Fibroblast of villous mesenchyme (primary cell): Measurements from ENCODE around the gene TUBA8. TPM values are rescaled to one million over a fixed set of nuclear protein-coding genes. Genes with fewer than 3 reads are reported as not detected.
"Not testable (repeated sequence)": the region's sequence is repeated elsewhere in the genome, so short reads cannot be mapped to it uniquely, and the experiment has no call there.

Experiments
- DNase-seq: peaks from one replicate; pipeline ENCODE4 v3.0.0-alpha.2; 2010; ENCODE audit warnings: low read depth
- H3K4me3 ChIP-seq: 2 replicates; pipeline ENCODE4 v1.5.1; 2011; ENCODE audit warnings: low read depth, mild to moderate bottlenecking, low read length
- total RNA-seq: library from RNA; depleted of rRNA; stranded (reverse); fragments of >200 nt; gene quantifications from 2 replicates; pipeline ENCODE4 v1.2.3, GENCODE V29; 2012
- TF ChIP-seq, protein P1 (sequence below): IDR thresholded peaks from 2 replicates; pipeline ENCODE4 v1.5.1; 2012; ENCODE audit warnings: low read depth, mild to moderate bottlenecking, low read length; ENCODE audit not compliant: insufficient read depth

Gene TUBA8
- total RNA-seq, result under 0.01 and 0.32 TPM in 2 replicates

DNA sequence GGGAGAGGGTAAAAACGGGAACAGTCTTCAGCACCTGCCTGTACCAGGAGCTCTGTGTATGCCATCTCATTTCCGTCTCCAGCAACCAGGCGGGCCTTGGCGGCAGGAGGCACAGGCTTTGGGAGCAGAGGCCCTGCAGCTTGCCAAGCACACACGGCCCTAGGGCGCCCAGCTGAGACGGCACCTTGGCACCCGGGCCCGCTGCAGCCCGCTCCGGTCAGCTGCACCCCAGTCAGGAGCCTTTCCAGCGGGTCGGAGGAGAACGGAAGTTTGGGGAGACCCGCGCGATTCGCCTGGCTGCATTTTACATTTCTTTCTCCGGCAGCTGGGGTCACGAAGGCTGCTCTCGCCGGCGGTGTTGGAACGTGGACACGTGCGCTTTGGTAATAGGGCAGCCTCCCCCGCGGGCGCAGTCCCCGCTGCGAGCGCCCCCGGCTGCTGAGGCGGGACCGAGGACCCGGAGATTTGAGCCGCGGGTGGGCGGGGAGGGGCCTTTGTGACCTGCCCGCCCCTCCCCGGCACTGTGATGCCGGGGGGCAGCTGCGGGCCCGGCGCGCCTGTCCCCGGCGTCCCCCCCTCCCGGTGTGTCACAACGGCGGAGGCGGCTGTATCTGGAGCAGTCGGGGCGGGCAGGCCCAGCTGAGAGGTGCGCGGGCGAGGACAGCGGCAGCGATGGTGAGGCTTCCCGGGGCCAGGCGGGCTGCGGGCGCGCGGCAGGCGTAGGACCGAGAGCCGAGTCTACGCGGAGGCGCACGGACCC, at the start of gene TUBA8:
Gene TUBA8 (plus strand): TSS at position 616 of the 760 bp plus-strand sequence. CDS start 57 bp downstream, at position 673.
- H3K4me3 ChIP-seq, result peak within 1 kb of the TSS; percentile 41
- peak; percentile 33 for DNase-seq
- TF ChIP-seq, protein P1, sequence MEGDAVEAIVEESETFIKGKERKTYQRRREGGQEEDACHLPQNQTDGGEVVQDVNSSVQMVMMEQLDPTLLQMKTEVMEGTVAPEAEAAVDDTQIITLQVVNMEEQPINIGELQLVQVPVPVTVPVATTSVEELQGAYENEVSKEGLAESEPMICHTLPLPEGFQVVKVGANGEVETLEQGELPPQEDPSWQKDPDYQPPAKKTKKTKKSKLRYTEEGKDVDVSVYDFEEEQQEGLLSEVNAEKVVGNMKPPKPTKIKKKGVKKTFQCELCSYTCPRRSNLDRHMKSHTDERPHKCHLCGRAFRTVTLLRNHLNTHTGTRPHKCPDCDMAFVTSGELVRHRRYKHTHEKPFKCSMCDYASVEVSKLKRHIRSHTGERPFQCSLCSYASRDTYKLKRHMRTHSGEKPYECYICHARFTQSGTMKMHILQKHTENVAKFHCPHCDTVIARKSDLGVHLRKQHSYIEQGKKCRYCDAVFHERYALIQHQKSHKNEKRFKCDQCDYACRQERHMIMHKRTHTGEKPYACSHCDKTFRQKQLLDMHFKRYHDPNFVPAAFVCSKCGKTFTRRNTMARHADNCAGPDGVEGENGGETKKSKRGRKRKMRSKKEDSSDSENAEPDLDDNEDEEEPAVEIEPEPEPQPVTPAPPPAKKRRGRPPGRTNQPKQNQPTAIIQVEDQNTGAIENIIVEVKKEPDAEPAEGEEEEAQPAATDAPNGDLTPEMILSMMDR, result no peak

DNA sequence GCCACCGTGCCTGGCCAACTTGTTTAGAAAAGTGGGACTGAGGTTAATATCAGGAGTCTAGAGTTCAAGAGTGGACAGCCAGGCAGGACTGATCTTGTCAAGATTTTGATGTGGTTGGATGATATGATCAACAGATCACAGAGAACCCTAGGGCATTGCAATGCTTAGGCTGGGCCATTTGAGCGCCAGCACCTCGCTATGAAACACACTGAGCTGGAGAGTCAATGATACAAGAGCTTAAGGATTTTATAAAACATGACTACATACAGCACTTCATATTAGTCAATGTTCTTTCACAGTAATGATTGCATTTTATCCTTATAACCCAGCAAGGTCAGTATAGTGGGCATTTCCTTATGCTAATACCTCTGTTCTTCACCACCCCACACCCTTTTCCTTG, 48.2 kb upstream of the TUBA8 start:
- TF ChIP-seq, protein P1, result no peak
- no peak for DNase-seq

DNA sequence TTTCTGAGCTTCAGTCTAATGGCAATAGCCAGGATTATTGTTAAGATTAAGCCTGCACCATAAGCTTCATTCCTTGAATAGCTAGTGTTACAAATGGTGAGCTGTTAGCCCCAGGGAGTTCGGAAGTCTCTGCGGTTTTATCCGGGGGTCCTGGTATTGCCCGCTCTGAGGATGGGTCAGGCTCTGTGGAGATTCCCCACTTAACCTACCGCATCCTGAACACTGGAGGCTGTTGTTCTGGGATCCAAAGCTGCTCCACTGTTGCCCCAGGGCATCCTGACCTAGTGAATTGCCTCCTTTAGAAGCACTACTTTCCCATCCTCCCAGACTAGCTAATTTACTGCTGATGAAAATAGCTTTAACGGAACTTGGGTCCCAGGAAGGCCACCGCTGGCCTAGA, 47.3 kb upstream of the TUBA8 start:
- DNase-seq, result no peak
- H3K4me3 ChIP-seq, result no peak overlapping the region
- TF ChIP-seq, protein P1, result no peak

More for the DNA sequence above, 48.2 kb upstream of the TUBA8 start:
- H3K4me3 ChIP-seq, result no peak overlapping the region

DNA sequence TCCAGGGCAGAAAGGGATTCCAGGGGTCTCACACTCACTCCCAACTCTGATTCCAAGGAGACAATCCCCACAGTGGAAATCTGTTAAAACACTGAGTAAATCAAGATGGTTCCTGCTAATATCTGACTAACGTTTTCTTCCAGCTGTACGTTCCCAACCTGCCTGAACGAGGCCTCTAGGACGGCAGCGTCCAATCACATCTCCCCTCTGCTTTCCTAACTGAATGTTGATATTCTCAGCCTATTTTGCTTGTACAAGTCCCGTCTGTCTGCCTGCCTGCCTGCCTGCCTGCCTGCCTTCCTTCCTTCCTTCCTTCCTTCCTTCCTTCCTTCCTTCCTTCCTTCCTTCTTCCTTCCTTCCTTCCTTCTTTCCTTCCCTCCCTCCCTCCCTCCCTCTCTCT, 46.9 kb upstream of the TUBA8 start:
- H3K4me3 ChIP-seq, DNase-seq: not testable (repeated sequence)

DNA sequence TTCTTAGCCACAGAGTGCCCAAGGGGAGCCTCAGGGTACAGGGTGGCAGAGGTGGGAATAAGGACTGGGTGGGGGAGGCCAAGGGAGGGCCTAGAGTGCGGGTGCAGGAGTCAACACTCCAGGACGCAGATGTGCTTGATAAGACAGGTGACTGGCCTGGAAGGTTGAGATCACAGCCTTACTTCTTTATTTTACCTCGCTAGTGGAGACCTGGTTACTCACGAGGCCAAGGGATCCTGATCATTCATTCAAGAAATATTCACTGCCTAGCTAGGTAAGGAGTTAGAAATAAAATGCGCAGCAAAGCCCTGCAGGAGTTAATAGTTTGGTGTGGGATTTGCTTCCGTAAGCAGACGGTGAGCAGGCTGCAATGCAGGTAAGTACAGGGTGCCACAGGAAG, 46.0 kb upstream of the TUBA8 start:
- H3K4me3 ChIP-seq, result no peak overlapping the region
- DNase-seq, result no peak
- TF ChIP-seq, protein P1, result no peak

DNA sequence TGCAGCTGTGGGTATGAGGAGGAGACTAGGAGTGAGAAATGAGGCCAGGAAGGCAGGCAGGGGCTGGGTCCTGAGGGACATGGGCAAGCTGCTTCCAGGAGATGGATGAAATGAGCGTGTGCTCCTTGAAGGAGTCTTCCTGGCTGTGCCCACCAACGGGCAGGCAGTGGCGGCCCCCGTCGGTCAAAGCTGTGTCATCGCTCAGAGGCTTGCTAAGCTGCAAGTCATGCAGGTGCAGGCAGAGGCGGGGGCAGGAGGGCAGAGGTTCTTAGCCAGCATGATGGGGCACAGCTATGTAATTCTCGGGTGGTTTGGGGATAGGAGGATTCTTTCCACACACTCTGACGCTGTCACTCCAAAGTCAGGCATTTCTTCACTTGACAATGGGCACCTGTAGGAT, 45.4 kb upstream of the TUBA8 start:
- DNase-seq, result no peak
- H3K4me3 ChIP-seq, result no peak overlapping the region
- TF ChIP-seq, protein P1, result no peak

DNA sequence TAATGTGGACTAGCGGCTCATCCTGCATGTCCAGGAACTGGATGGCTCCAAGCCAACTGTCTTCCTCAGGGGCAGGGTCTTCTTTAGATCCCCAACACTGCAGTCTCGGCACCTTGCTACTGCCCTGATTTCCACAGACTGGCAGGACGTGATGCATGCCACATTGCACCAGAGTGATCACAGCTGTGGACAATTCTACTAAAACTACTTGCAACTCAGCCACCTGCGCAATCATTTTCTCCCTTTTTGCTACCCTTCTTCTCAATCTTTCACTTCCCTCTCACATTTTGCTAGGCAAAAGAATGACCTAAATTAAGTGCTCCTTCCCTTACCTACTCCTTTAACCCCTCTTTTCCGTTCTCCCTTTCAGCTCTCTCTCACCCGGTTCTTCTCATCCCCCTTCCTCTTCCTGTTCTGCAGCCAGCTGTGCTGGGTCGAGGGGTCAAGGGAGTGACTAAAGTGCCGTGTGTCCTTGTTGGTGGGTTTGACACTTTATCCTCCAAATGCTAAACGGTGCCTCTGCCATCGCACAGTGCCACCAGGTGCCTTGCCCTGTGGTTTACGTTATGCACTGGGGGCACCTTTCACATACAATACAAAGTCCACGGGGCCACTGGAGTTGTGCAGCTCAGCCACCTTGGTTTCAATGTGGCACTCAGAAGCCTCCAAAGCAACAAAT, 44.3 kb upstream of the TUBA8 start:
- DNase-seq, result no peak
- TF ChIP-seq, protein P1, result no peak
- H3K4me3 ChIP-seq, result no peak overlapping the region
